Sigmoid colon (tissue), 7 donors: ENCODE measurements around the gene TEAD4. TPM values are rescaled to one million over a fixed set of nuclear protein-coding genes. Genes with fewer than 3 reads are reported as not detected.

Experiments
- DNase-seq: peaks from one replicate; pipeline ENCODE4 v3.0.0-alpha.2; 2019
- H3K27ac ChIP-seq, 4 donors: fragments of 200-600 bp; sonication (generic); one replicate each; pipeline ENCODE4 v1.5.1; 2016 to 2019; ENCODE audit warnings: mild to moderate bottlenecking in 1 of 4
- H3K27me3 ChIP-seq, 3 donors: fragments of 200-600 bp; sonication (generic); one replicate each; pipeline ENCODE4 v1.5.1; 2019; ENCODE audit warnings: mild to moderate bottlenecking in 1 of 3
- H3K36me3 ChIP-seq, 4 donors: fragments of 200-600 bp; sonication (generic); one replicate each; pipeline ENCODE4 v1.5.1; 2016 to 2019
- H3K4me1 ChIP-seq, 4 donors: fragments of 200-600 bp; sonication (generic); one replicate each; pipeline ENCODE4 v1.5.1; 2017 to 2019
- H3K4me3 ChIP-seq, 4 donors: fragments of 200-600 bp; sonication (generic); one replicate each; pipeline ENCODE4 v1.5.1; 2017 to 2019; ENCODE audit warnings: mild to moderate bottlenecking in 2 of 4, moderate library complexity in 1 of 4
- H3K9me3 ChIP-seq, 4 donors: fragments of 200-600 bp in 3 of 4; sonication (generic) in 3 of 4; one replicate each; pipeline versions ENCODE4 v1.5.1 to v1.6.1; 2013 to 2019
- CTCF ChIP-seq, 4 experiments: fragments of 450-650 bp in 3 of 4; fragments of 200-600 bp in 1 of 4; IDR thresholded peaks; one replicate each; pipeline ENCODE4 v1.5.1; 2016 to 2019; ENCODE audit warnings: antibody characterized with exemption in 4 of 4, mild to moderate bottlenecking in 3 of 4, moderate library complexity in 2 of 4
- EP300 ChIP-seq, 4 donors: sonication (generic); formaldehyde crosslinking; IDR thresholded peaks; one replicate each; pipeline ENCODE4 v1.6.1; 2017; ENCODE audit warnings: antibody characterized with exemption in 4 of 4
- POLR2A ChIP-seq, 2 donors: fragments of 450-650 bp; IDR thresholded peaks; one replicate each; pipeline ENCODE4 v1.6.1; 2016; ENCODE audit warnings: antibody characterized with exemption in 2 of 2, mild to moderate bottlenecking in 2 of 2, moderate library complexity in 2 of 2
- POLR2AphosphoS5 ChIP-seq, 4 donors: sonication (generic); formaldehyde crosslinking; IDR thresholded peaks; one replicate each; pipeline ENCODE4 v1.6.1; 2017; ENCODE audit warnings: antibody characterized with exemption in 4 of 4
- WGBS, 2 donors: extraction: QIAGEN DNeasy Blood & Tissue Kit; methylation state at CpG; one replicate each; pipeline ENCODE4 v1.1.7; 2013; 5-methylcytosine and 5-hydroxymethylcytosine counted together
- intact Hi-C: fragments of 100-400 bp; cut with DNase I; formaldehyde crosslinking; loops from one replicate; pipeline ENCODE4 v1.15.1; 2023
- polyA plus RNA-seq, 3 donors: library from polyadenylated mRNA; stranded (reverse); fragments of 200-250 nt; gene quantifications; one replicate each; pipeline ENCODE4 v1.2.3, GENCODE V29; 2013
- total RNA-seq, 4 donors: library from RNA; depleted of rRNA; stranded (reverse); fragments of >200 nt; gene quantifications; one replicate each; pipeline ENCODE4 v1.1.0, GENCODE V29; 2016
- donor health status: healthy with polysubstance abuse.
- donor health status: Bipolar disorder and iron deficiency.
- donor health status: healthy.

Gene TEAD4
- total and polyA plus RNA-seq, 7 donors = 1.6 to 31.2 (median 3.8) TPM

GRCh38 chr12:3000548-3001275 lies 41.5 kb downstream of the TEAD4 start:
- intact Hi-C loops = no loop called here
- Histone ChIP-seq H3K4me1 (peaks cover 0 to 25% (median 17%) of the 10 kb centered on the region in 4 donors), H3K27me3 (no peaks in the 10 kb centered on the region), H3K4me3 (no peak overlapping the region), H3K9me3 (no peaks in the 10 kb centered on the region), H3K27ac (no peak overlapping the region), H3K36me3 (no peaks in the 10 kb centered on the region)
- WGBS, 2 donors = 54 to 66% methylated on average over 13 of the region's 13 CpGs
- TF ChIP-seq POLR2AphosphoS5 (IDR thresholded peaks at IDR 0.05) (no peak), CTCF (IDR thresholded peaks at IDR 0.05) (no peak), POLR2A (IDR thresholded peaks at IDR 0.05) (no peak), EP300 (IDR thresholded peaks at IDR 0.05) (no peak)
- no peak for DNase-seq

GRCh38 chr12:3002646-3003045 lies 43.4 kb downstream of the TEAD4 start:
- peaks cover 0 to 25% (median 17%) of the 10 kb centered on the region in 4 donors for H3K4me1 ChIP-seq
- H3K9me3 ChIP-seq = no peaks in the 10 kb centered on the region
- no peaks in the 10 kb centered on the region for H3K27me3 ChIP-seq
- no peak overlapping the region for H3K27ac ChIP-seq
- intact Hi-C loops = no loop called here
- no peaks in the 10 kb centered on the region for H3K36me3 ChIP-seq
- TF ChIP-seq CTCF (IDR thresholded peaks at IDR 0.05) = no peak
- TF ChIP-seq POLR2AphosphoS5 (IDR thresholded peaks at IDR 0.05) = no peak
- TF ChIP-seq EP300 (IDR thresholded peaks at IDR 0.05) = no peak
- no peak for TF ChIP-seq POLR2A (IDR thresholded peaks at IDR 0.05)
- 80 to 96% methylated on average over 5 of the region's 5 CpGs for WGBS, 2 donors
- H3K4me3 ChIP-seq = no peak overlapping the region
- DNase-seq = no peak

- Histone ChIP-seq H3K9me3 (no peaks in the 10 kb centered on the region), H3K27me3 (no peaks in the 10 kb centered on the region), H3K27ac (no peak overlapping the region), H3K4me3 (no peak overlapping the region), H3K4me1 (peaks cover 0 to 25% (median 17%) of the 10 kb centered on the region in 4 donors), H3K36me3 (no peaks in the 10 kb centered on the region)
- TF ChIP-seq EP300 (IDR thresholded peaks at IDR 0.05) (no peak), POLR2AphosphoS5 (IDR thresholded peaks at IDR 0.05) (no peak), CTCF (IDR thresholded peaks at IDR 0.05) (no peak), POLR2A (IDR thresholded peaks at IDR 0.05) (no peak)
- intact Hi-C loops = no loop called here
- DNase-seq = no peak
- WGBS, 2 donors = 88 to 91% methylated on average over 15 of the region's 15 CpGs
These were observed 44.3 kb downstream of the TEAD4 start for GRCh38 chr12:3003357-3003992.

GRCh38 chr12:3004655-3005565 lies 45.7 kb downstream of the TEAD4 start:
- no peak overlapping the region for H3K4me3 ChIP-seq
- WGBS, 2 donors = 74 to 82% methylated on average over 15 of the region's 15 CpGs
- TF ChIP-seq POLR2AphosphoS5 (IDR thresholded peaks at IDR 0.05) = peak in 1 of 4 donors; percentile 8
- TF ChIP-seq POLR2A (IDR thresholded peaks at IDR 0.05) = no peak
- peak in 2 of 4 experiments; percentile 24 to 37 for TF ChIP-seq CTCF (IDR thresholded peaks at IDR 0.05)
- no peak for TF ChIP-seq EP300 (IDR thresholded peaks at IDR 0.05)
- H3K4me1 ChIP-seq = peaks cover 0 to 21% (median 14%) of the 10 kb centered on the region in 4 donors
- intact Hi-C loops = no loop called here
- no peaks in the 10 kb centered on the region for H3K27me3 ChIP-seq
- no peaks in the 10 kb centered on the region for H3K9me3 ChIP-seq
- H3K27ac ChIP-seq = peak overlapping the region in 3 of 4 donors; percentile 40 to 74 (median 73)
- no peaks in the 10 kb centered on the region for H3K36me3 ChIP-seq
- no peak for DNase-seq
